ENCODE data around the gene BRI3.
A peak's percentile ranks its signal among the peaks of the same experiment; 100 is the strongest.

The BRI3 gene

DNA sequence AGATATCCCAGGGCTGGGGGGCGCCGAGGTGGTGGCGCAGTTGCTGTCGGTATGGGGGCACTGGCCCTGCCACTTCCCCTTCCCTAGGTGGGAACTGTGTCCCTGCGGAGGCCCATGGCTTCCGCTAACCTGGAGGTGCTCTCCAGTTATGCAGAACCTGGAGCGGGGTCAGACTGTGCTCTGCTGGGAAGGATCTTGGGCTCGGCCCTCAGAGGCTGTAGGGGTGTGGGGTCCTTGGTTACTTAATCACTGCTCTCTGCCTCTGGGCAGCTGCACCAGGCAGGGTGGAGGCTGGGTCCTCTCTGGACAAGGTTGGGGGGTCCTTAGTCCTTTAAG, 2.4 kb downstream of the BRI3 start:
- in situ Hi-C loops (cut with HindIII; ENCODE audit: low pct_ligation_motif_present, low pct_unique_long_range_greater_than_20kb, low sequenced_read_pairs), result loop anchor here (25.0 kb wide), 1 partner anchor 103 kb away; no protein-coding TSS in a partner anchor
- DNase-seq, result no peak

DNA sequence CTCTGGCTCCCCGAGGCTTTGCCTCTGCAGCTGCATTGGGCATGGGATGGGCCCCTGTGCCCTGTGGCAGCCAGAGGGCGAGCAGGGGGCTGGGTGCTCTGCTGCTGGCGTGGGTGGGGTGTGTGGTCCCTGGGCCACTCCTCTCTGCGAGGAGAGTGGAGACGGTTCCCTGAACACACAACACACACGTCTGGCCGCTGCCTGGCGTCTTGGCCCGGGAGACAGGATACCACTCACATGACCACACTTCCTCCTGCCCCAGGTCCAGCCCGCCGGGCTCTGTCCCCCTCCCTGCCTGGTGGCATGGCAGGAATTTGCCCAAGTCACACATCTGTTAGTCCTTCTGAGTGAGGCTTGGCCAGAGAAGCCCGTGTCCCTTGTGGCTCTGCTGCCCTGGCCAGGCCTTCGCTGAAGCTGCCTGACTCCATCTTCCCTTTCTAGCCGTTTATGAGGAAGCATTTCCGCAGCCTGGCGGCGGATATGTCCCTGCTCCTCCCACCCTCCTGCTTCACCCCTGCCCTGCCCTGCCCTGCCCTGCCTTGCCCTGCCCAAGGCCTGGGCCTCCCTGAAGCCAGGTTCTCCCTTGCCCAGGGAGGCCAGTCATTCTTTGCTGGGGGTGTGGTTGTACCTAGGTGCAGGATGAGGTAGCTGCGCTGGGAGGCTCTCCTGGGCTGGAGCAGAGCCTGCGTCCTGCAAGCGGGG, 3.0 kb downstream of the BRI3 start:
- no peak for DNase-seq
- in situ Hi-C loops (cut with HindIII; ENCODE audit: low pct_ligation_motif_present, low pct_unique_long_range_greater_than_20kb, low sequenced_read_pairs), result loop anchor here (25.0 kb wide), 1 partner anchor 103 kb away; no protein-coding TSS in a partner anchor

- DNase-seq, result no peak
- in situ Hi-C loops (cut with HindIII; ENCODE audit: low pct_ligation_motif_present, low pct_unique_long_range_greater_than_20kb, low sequenced_read_pairs), result loop anchor here (25.0 kb wide), 1 partner anchor 102 kb away; no protein-coding TSS in a partner anchor
These were observed 3.9 kb downstream of the BRI3 start for GRCh38 chr7:98285157-98286092.

DNA sequence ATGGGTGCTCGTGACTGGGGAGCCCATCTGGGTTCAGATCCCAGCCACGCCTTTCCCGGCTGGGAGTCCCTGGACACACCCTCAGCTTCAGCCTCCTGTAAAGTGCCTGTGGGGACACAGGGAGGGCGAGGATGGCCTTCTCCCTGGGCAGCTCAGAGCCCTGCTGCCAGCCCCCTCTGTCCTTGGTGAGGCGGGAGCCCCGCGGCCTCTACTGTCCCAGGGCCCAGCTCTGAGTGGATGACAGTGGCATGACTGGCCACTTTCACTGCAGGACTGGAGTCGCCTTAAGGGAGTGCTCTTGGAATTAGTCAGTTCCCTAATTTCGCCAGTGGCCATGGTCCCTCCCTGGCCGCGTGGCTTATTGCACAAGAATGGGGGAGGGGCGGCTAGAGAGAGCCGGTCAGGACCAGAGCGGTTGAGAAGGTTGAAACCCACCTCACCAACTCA, 4.6 kb downstream of the BRI3 start:
- DNase-seq, result no peak

DNA sequence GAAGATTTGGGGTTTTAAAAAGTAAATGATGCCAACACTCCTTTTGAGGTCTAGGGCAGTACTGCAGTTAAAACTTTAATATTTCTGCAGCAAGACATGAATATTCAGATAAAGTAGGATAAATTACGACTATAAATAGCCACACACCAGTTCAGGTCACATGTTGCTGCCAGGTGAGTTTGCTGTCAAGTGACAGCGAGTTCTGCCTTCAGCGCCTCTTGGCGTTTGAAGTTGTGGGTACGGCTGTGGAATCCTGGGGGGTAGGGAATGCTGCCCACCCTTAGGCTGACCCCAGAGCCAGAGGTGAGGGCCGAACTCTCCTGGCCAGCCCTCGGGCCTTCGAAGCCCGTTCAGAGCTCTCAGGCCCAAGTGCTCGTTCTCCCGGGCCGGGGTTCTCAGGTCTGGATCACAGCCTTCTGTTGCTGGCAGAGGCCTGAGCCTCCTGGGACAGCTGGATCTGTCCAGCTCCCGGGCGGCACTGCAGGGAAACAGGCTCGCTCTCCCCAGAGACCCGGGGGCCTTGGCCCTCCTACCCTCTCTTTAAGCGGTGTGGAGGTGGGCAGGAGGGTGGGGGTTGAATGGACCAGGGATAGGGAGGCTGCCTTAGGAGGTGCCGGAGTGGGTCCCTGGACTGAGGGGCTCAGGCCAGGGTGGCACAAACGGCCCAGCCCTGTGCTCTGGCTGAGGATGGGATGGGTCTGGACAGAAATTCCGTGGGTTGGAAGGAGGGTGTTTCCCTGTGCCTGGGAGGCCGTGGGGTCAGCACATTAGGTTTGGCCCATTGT, 5.4 kb downstream of the BRI3 start:
- no peak for DNase-seq
- in situ Hi-C loops (cut with HindIII; ENCODE audit: low pct_ligation_motif_present, low pct_unique_long_range_greater_than_20kb, low sequenced_read_pairs), result loop anchor here (25.0 kb wide), 1 partner anchor 100 kb away; no protein-coding TSS in a partner anchor

More for the DNA sequence above, 4.6 kb downstream of the BRI3 start:
- in situ Hi-C loops (cut with HindIII; ENCODE audit: low pct_ligation_motif_present, low pct_unique_long_range_greater_than_20kb, low sequenced_read_pairs), result loop anchor here (25.0 kb wide), 1 partner anchor 101 kb away; no protein-coding TSS in a partner anchor

- DNase-seq, result no peak
- in situ Hi-C loops (cut with HindIII; ENCODE audit: low pct_ligation_motif_present, low pct_unique_long_range_greater_than_20kb, low sequenced_read_pairs), result loop anchor here (25.0 kb wide), 1 partner anchor 100 kb away; no protein-coding TSS in a partner anchor
These were observed 6.0 kb downstream of the BRI3 start for GRCh38 chr7:98287486-98287959.

DNA sequence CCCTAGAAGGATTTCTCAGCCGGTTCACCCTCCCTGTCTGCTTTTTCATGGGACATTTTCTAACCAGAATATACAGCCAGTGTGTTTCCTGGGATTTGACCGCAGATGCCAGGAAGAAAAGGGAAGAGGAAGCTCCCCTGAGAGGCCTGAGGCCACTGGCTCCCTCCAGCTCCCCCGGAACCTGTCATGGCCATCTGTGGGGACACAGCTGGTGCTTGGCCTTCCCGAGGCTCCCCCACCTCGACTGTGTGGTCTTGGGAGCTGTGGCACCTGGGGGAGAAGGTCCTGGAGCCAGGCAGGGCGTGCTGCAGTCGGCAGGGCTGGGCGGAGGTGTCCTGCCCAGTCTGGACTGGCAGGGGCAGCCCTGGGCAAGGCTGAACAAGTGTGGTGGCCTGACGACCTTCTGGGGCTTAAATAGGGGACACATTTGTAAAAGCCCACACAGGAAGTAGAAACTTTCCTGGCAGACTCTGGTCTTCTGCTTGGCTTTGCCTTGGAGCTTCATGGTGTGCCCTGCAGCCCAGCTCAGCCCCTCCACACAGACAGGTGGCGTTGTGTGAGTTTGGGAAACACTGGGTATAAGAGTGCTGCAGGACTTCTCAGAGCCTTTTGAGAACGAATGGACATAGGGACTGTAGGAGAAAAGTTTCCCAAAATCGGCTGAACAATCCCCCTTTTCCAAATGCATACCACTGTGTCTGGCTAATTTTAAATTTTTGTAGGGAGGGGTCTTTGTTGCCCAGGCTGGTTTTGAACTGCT, 6.8 kb downstream of the BRI3 start:
- DNase-seq, result no peak
- in situ Hi-C loops (cut with HindIII; ENCODE audit: low pct_ligation_motif_present, low pct_unique_long_range_greater_than_20kb, low sequenced_read_pairs), result loop anchor here (25.0 kb wide), 1 partner anchor 99 kb away; no protein-coding TSS in a partner anchor

GRCh38 chr7:98289333-98289875, 7.9 kb downstream of the BRI3 start:
- no peak for DNase-seq
- in situ Hi-C loops (cut with HindIII; ENCODE audit: low pct_ligation_motif_present, low pct_unique_long_range_greater_than_20kb, low sequenced_read_pairs), result loop anchor here (25.0 kb wide), 1 partner anchor 98 kb away; no protein-coding TSS in a partner anchor

- DNase-seq, result peak; percentile 28
- in situ Hi-C loops (cut with HindIII; ENCODE audit: low pct_ligation_motif_present, low pct_unique_long_range_greater_than_20kb, low sequenced_read_pairs), result loop anchor here (25.0 kb wide), 1 partner anchor 96 kb away; no protein-coding TSS in a partner anchor
These were observed 10.2 kb downstream of the BRI3 start for GRCh38 chr7:98291717-98292116.

GRCh38 chr7:98293265-98293664, 11.8 kb downstream of the BRI3 start:
- in situ Hi-C loops (cut with HindIII; ENCODE audit: low pct_ligation_motif_present, low pct_unique_long_range_greater_than_20kb, low sequenced_read_pairs), result loop anchor here (25.0 kb wide), 1 partner anchor 94 kb away; no protein-coding TSS in a partner anchor

GRCh38 chr7:98293746-98294145, 12.3 kb downstream of the BRI3 start:
- no peak for DNase-seq
- in situ Hi-C loops (cut with HindIII; ENCODE audit: low pct_ligation_motif_present, low pct_unique_long_range_greater_than_20kb, low sequenced_read_pairs), result loop anchor here (25.0 kb wide), 1 partner anchor 94 kb away; no protein-coding TSS in a partner anchor

More at GRCh38 chr7:98293265-98293664, 11.8 kb downstream of the BRI3 start:
- no peak for DNase-seq

GRCh38 chr7:98294326-98294725, 12.8 kb downstream of the BRI3 start:
- in situ Hi-C loops (cut with HindIII; ENCODE audit: low pct_ligation_motif_present, low pct_unique_long_range_greater_than_20kb, low sequenced_read_pairs), result loop anchor here (25.0 kb wide), 1 partner anchor 93 kb away; no protein-coding TSS in a partner anchor
- DNase-seq, result no peak

DNA sequence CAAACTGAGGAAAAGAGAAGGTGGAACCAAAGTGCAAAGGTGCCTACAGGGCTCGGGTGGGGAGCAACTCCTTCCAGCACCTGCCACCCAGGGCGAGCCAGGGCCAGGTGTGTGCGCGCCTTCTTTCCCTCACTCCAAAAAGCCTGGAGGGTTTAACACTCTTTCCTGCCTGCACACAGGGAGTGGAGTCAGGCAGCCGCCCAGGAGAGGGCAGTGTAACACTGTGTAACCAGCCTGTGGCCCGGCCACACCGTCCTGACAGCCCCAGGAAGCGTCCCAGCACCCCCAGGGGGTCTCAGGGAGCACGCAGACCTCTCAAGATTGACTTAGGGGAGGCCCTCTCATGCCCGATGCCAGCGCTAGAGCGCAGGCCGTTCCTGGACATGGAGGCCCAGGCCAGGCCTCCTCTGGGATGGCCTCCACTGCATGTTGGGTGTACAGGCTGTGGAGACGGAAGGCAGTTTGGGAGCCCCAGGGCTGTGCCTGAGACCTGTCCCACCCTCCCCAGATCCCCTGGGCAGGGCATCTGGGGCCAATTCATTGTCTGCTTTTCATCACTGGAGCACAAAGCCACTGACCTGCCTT, 13.4 kb downstream of the BRI3 start:
- DNase-seq, result peak; percentile 77
- in situ Hi-C loops (cut with HindIII; ENCODE audit: low pct_ligation_motif_present, low pct_unique_long_range_greater_than_20kb, low sequenced_read_pairs), result loop anchor here (25.0 kb wide), 1 partner anchor 92 kb away; no protein-coding TSS in a partner anchor

DNA sequence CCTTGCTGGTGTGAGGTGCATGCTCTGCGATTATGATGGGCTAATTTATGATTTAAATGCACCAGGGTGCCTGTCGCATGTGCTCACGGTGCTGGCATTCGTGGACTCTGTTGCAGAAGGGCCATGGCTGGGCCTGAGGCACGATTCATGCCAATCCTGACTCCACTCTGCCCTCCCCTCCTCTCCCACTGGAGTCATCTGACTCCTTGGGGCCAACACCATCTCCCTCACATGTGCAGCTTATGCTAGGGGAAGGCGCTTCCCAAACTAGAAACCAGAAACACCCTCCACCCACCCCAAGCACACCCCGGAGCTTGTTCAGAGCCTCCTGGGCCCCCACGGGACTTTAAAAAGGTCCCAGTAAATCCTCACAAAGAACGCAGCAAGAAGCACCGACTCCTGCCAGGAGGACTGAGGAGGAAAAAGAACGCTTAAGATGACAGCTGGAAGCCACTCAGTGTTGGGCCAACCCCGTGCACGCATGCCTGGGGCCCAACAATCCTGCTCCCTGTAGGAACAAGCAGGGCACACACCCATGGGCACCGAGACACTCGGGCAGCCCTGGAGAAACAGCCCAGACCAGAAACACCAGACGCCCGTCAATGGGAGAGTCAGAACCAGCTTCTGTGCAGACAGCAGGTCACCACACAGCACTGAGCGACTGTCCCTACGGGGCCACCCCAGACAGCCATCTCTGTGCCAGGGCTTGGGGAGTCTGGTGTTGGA, 14.1 kb downstream of the BRI3 start:
- in situ Hi-C loops (cut with HindIII; ENCODE audit: low pct_ligation_motif_present, low pct_unique_long_range_greater_than_20kb, low sequenced_read_pairs), result loop anchor here (25.0 kb wide), 1 partner anchor 92 kb away; no protein-coding TSS in a partner anchor
- DNase-seq, result no peak

DNA sequence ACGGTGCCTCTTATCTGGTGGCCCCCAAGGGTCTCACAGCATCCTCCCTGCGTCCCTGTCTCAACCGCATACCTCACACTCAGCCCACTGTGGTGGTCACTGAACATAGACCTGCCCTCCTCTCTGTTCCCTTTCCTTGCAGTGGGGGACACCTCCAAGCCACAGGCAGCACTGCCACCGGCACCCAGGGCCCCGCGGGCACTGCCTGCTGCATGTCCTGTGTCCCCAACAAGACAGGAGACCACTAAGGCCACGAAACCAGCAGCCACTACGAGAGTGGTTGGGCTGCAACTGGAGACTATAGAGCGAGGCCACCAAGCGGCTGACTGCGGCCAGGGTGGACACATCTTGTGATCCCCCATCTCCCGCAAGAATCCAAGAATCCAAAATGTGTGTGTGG, 15.3 kb downstream of the BRI3 start:
- in situ Hi-C loops (cut with HindIII; ENCODE audit: low pct_ligation_motif_present, low pct_unique_long_range_greater_than_20kb, low sequenced_read_pairs), result loop anchor here (25.0 kb wide), 1 partner anchor 90 kb away; no protein-coding TSS in a partner anchor
- no peak for DNase-seq

All from ACHN (cell line).